ENCODE results near the gene FBXO5.
A peak's percentile ranks its signal among the peaks of the same experiment; 100 is the strongest.
"Not testable (repeated sequence)": the region's sequence is repeated elsewhere in the genome, so short reads cannot be mapped to it uniquely, and the experiment has no call there.

The FBXO5 gene

GRCh38 chr6:152993431-152993830 is 10.6 kb upstream of the FBXO5 start:
- no peak for DNase-seq (ENCODE audit: low spot score)

DNA sequence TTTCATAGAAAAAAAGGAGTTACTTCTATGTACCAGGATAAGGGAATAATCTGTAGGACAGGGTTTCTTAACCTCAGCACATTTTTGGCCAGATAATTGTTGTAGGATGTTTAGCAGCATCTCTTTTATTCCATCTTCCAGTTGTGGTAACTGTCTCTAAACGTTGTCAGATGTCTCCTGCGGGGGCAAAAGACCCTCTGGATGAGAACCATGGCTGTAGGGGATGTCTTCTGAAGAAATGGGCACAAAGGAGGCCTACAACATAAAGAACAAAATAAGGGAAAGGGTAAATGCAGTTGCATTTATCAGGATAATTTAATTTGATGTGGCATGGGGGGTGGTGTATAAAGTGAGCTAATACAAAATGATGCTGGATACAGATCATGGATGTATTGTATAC is 4.1 kb upstream of the FBXO5 start:
- no peak for DNase-seq (ENCODE audit: low spot score)

DNA sequence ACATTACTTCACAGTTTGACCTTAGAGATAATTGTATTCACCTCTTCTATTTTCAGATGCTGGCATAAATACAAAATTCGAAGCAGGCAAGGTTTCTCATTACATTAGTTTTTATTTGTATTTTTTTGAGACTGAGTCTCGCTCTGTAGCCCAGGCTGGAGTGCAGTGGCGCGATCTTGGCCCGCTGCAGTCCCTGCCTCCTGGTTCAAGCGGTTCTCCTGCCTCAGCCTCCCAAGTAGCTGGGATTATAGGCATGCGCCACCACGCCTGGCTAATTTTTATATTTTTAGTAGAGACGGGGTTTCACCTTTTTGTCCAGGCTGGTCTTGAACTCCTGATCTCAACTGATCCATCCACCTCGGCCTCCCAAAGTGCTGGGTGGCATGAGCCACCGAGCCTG is 2.5 kb upstream of the FBXO5 start:
- DNase-seq (ENCODE audit: low spot score) = not testable (repeated sequence)

DNA sequence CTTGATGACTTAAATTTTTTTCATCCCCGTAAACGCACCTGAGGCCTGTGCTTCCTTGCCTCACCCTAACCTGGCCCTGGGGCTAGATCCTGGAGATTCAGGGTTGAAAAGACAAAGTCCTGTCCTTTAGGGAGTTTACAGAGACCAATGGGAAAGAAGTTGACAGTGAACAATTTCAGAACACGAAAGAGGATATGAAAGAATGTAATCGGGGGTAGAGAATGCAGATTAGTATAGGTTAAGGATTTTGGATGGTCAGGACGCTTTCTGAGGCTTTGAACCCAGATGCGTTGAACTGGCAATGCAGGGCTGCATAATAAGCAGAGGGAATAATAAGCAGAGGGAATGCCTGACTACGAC is 1.7 kb upstream of the FBXO5 start:
- DNase-seq (ENCODE audit: low spot score) = no peak

GRCh38 chr6:152983637-152984512 is 1.0 kb upstream of the FBXO5 start:
- peak; percentile 54 for DNase-seq (ENCODE audit: low spot score)

- peak; percentile 59 for DNase-seq (ENCODE audit: low spot score)
Measured at GRCh38 chr6:152981989-152982903, 595 bp downstream of the FBXO5 start.

DNA sequence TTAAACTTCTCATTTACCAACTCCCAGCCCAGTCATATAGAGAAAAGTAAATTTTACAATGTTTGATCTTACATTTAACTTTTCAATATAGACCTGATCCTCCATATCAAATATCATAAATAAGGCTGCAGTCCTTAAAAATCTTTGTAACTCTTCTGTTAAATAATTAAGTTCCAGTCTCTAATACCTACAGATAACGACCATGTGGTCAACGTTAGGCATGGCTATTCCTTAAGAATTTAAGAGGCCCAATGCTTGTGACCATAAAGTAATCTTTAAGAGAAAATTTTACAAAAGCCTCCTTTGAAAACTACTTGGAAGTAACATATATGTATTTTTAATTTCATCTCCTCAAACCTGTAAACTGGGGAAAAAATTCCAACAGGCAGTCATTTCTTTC is 1.6 kb downstream of the FBXO5 start:
- no peak for DNase-seq (ENCODE audit: low spot score)

- no peak for DNase-seq (ENCODE audit: low spot score)
Measured at GRCh38 chr6:152980656-152981055, 2.2 kb downstream of the FBXO5 start.

- DNase-seq (ENCODE audit: low spot score) = no peak
Measured at GRCh38 chr6:152979116-152979515, 3.7 kb downstream of the FBXO5 start.

GRCh38 chr6:152978058-152978457 is 4.8 kb downstream of the FBXO5 start:
- DNase-seq (ENCODE audit: low spot score) = no peak

GRCh38 chr6:152977556-152977955 is 5.3 kb downstream of the FBXO5 start:
- DNase-seq (ENCODE audit: low spot score) = no peak

DNA sequence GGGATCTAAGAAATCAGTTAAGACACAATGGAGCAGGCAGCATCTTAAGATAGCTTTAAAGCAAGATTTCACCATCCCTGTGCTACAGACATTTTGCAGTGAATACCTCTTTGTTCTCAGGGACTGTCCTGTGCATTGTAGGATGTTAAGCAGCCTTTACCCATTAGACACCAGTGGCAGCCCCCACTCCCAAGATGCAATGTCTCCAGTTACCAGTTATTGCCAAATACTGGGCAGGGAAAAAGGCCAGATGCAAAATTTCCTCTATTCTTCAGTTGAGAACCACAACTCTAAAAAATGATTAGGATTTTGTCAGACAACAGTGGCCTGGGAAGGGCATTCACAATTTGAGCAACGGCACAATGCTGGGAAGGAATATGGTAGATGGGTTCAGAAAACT is 6.1 kb downstream of the FBXO5 start:
- DNase-seq (ENCODE audit: low spot score) = no peak

DNA sequence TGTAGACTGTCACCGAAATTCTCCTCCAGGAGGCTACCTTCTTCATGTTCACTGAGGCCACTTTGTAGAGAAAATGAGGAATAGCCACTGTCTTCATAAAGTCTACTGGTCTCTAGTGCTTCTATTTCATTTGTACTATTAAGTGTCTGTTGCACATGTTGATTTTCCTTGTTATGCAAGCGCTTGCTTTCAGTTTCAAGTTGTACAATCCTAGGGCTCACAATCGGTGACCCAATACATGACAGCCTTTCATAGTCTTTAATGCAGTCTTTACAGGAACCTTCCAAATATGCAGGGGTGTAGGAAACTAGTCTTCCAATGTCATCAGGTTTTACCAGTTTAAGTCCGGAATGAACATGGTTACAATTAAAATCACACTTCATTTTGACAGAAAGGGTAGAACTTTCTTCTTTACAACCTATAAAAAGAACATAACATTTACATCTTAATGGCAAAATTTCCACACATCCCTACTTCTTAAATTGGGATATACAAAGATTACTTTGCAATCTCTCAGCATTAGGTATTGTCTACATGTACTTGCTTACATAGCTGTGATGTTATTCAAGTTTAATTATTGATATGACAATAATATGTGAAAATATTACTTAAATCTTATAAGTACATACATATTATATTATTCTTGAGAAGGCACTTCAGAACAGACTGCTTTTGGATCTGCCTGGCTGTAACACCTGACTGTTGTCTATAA is 7.5 kb downstream of the FBXO5 start:
- DNase-seq (ENCODE audit: low spot score) = no peak

DNA sequence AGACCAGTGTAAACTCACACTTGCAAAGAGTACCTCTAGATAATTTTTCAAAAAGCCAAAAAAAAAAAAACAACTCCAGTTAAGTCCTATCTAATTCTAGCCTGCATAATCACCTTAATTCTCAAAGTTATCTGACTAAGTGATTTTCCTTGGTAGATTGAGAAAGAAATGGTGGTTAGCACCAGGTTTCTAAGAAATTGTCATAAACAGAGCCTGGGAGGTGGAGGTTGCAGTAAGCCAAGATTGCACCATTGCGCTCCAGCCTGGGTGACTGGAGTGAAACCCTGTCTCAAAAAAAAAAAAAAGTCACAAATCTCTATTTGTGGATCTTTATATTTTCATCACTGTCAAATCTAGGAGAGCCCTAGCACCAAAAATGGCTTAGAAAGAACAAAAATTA is 8.9 kb downstream of the FBXO5 start:
- DNase-seq (ENCODE audit: low spot score) = no peak

- no peak for DNase-seq (ENCODE audit: low spot score)
Measured at GRCh38 chr6:152969688-152970418, 13.0 kb downstream of the FBXO5 start.

DNA sequence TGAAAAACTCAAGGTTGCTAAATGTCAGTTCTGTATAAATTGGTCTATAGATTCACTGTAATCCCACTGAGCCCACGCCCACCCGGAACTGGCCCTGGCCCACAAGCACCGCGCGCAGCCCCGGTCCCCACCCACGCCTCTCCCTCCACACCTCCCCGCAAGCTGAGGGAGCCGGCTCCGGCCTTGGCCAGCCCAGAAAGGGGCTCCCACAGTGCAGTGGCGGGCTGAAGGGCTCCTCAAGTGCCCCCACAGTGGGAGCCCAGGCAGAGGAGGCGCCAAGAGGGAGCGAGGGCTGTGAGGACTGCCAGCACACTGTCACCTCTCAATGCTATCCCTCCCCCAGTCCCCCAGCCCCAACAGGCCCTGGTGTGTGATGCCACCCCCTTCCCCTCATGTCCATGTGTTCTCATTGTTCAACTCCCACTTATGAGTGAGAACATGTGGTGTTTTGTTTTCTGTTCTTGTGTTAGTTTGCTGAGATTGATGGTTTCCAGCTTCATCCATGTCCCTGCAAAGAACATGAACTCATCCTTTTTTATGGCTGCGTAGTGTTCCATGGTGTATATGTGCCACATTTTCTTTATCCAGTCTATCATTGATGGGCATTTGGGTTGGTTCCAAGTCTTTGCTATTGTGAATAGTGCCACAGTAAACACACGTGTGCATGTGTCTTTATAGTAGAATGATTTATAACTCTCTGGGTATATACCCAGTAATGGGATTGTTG is 16.5 kb downstream of the FBXO5 start:
- DNase-seq (ENCODE audit: low spot score) = not testable (repeated sequence)

DNA sequence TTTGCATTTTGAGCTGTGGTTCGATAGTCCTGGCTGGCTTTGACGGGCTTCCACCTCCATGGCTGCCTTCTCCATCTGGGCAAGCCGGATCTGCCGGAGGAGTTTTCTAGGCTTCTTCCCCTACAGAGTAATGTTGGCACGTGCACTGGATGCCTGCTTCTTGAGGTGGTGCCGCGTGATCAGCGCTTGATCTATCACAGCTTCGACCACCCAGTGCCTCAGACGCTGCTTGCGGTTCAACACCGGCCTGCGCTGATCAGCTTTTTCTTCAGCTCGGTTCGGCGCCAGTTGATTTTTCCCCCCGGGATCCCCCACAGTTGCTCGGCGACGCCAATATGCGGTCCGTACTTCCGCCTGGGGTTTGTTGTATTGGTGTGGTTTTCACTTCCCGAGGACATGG is 23.5 kb downstream of the FBXO5 start:
- no peak for DNase-seq (ENCODE audit: low spot score)

DNA sequence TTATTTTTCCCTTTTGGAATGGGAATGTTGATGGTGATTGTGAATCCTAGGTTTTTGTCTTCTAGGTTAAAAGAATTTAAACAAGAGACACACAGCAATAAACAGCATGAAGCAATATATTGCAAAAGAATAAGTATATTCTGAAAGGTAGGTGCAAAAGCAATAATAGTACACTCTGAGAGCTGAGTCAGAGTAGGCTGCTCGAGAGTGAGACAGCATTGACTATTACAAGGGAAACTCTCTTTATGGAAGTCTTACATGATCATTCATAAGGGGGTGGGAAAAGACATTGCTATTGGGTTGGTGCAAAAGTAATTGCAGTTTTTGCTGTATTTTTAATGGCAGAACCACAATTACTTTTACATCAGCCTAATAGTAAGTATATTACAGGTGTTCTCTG is 25.0 kb downstream of the FBXO5 start:
- DNase-seq (ENCODE audit: low spot score) = no peak

DNA sequence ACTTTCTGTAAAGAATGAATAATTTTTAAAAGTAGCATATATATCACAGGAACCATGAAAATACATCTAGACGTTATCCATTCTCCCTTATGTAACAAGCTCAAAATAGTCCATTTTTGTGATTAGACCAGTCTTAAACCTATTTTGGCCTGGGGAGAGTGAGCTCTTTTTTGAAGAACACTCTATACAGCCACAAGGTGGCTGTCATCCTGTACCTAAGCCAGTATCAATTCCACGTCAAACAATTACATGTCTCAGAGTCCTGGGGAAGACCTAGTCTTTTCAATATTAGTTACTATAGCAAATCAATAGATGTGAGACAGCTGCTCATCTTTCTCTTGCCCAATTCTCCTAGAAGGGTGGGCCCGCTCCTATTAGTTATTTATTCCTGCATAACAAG is 28.4 kb downstream of the FBXO5 start:
- DNase-seq (ENCODE audit: low spot score) = no peak

GRCh38 chr6:152952866-152953509 is 29.9 kb downstream of the FBXO5 start:
- DNase-seq (ENCODE audit: low spot score) = no peak

DNA sequence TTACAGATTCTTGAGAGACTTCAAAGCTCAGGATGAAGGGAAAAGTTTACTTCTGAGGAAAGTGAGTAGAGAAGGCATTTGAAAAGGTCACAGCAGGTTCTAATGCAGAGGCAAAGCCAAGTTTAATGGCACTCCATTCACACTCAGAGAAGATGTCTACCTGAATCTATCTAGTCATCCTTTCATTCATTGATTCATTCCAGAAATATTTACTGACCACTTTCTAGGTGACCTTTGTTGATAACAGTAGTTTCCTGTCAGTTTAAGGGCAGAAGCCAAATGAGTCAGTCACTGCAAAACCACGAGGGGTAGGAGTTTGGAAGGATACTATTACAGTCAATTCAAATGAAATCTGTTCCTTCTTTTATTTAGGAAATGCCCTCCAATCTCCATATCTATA is 30.8 kb downstream of the FBXO5 start:
- no peak for DNase-seq (ENCODE audit: low spot score)

All from ecto neural progenitor cell (in vitro differentiated cells).